ENCODE results near the gene LAMP5.

The LAMP5 gene

DNA sequence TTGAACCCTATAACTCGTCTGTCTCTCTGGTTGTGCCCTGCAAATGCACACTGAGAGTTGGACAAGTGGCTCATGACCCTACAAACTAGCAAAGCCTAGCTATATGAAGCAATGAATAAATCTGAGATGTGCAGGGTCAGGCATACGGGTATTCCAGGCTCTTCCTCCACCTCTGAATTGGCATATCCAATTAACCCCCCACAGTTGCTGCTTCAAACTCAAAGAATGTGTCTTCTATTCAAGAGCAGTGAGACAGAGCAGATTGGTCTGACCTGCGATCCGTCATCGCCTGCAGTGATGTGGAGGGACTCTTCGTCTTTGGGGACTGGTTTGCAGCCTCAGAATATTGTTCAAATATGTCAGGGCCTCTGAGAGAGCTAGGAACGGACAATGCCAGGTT, 59.8 kb downstream of the LAMP5 start:
- Histone ChIP-seq H3K79me1 (ENCODE audit: low read length) (no peaks in the 10 kb centered on the region), H3K4me3 (ENCODE audit: low read depth, low read length) (no peak overlapping the region), H2BK120ac (ENCODE audit: insufficient read depth, low read length, poor library complexity) (no peak overlapping the region), H3K9ac (ENCODE audit: low read length) (no peak overlapping the region), H3K27ac (ENCODE audit: low read depth, low read length) (no peak overlapping the region), H3K14ac (ENCODE audit: low read length) (no peak overlapping the region), H4K12ac (ENCODE audit: low read depth, low read length) (no peak overlapping the region), H2BK5ac (ENCODE audit: low read depth, low read length, poor library complexity) (no peak overlapping the region), H3K36me3 (ENCODE audit: control insufficient read depth in 1 of 2, insufficient read depth in 2 of 2, low read length in 2 of 2) (no peaks in the 10 kb centered on the region), H2AK5ac (ENCODE audit: low read length) (no peak overlapping the region), H3K9me3 (ENCODE audit: insufficient read depth, low read depth, low read length) (no peaks in the 10 kb centered on the region), H3K4ac (ENCODE audit: low read depth, low read length) (no peak overlapping the region), H2BK12ac (ENCODE audit: low read length) (no peak overlapping the region), H3K27me3 (ENCODE audit: insufficient read depth, low read length) (no peaks in the 10 kb centered on the region), H3K4me1 (ENCODE audit: control insufficient read depth in 1 of 2, insufficient read depth in 2 of 2, low read length in 2 of 2) (no peaks in the 10 kb centered on the region), H2AFZ (ENCODE audit: insufficient read depth, low read length, poor library complexity) (no peak overlapping the region), H3K4me2 (ENCODE audit: low read length) (no peak overlapping the region), H3K23ac (ENCODE audit: low read length) (no peak overlapping the region), H3K79me2 (ENCODE audit: control insufficient read depth, insufficient read depth, low read length, poor library complexity) (no peaks in the 10 kb centered on the region), H4K91ac (ENCODE audit: low read depth, low read length) (no peak overlapping the region), H4K8ac (ENCODE audit: low read depth, low read length) (no peak overlapping the region), H3K18ac (ENCODE audit: low read length) (no peak overlapping the region)
- no CpG with 5 or more reads among the region's 7 CpGs for WGBS (ENCODE audit: extremely low coverage, insufficient coverage, insufficient read length)
- no peak for DNase-seq

GRCh38 chr20:9574776-9575175, 60.4 kb downstream of the LAMP5 start:
- Histone ChIP-seq H2AFZ (ENCODE audit: insufficient read depth, low read length, poor library complexity) (no peak overlapping the region), H3K27ac (ENCODE audit: low read depth, low read length) (no peak overlapping the region), H2BK5ac (ENCODE audit: low read depth, low read length, poor library complexity) (no peak overlapping the region), H3K79me1 (ENCODE audit: low read length) (no peaks in the 10 kb centered on the region), H3K79me2 (ENCODE audit: control insufficient read depth, insufficient read depth, low read length, poor library complexity) (no peaks in the 10 kb centered on the region), H3K9ac (ENCODE audit: low read length) (no peak overlapping the region), H3K4me1 (ENCODE audit: control insufficient read depth in 1 of 2, insufficient read depth in 2 of 2, low read length in 2 of 2) (no peaks in the 10 kb centered on the region), H3K9me3 (ENCODE audit: insufficient read depth, low read depth, low read length) (no peaks in the 10 kb centered on the region), H3K23ac (ENCODE audit: low read length) (no peak overlapping the region), H3K18ac (ENCODE audit: low read length) (no peak overlapping the region), H4K8ac (ENCODE audit: low read depth, low read length) (no peak overlapping the region), H2BK12ac (ENCODE audit: low read length) (no peak overlapping the region), H4K12ac (ENCODE audit: low read depth, low read length) (no peak overlapping the region), H2AK5ac (ENCODE audit: low read length) (no peak overlapping the region), H3K4ac (ENCODE audit: low read depth, low read length) (no peak overlapping the region), H3K36me3 (ENCODE audit: control insufficient read depth in 1 of 2, insufficient read depth in 2 of 2, low read length in 2 of 2) (no peaks in the 10 kb centered on the region), H3K27me3 (ENCODE audit: insufficient read depth, low read length) (no peaks in the 10 kb centered on the region), H3K4me3 (ENCODE audit: low read depth, low read length) (no peak overlapping the region), H3K4me2 (ENCODE audit: low read length) (no peak overlapping the region), H4K91ac (ENCODE audit: low read depth, low read length) (no peak overlapping the region), H2BK120ac (ENCODE audit: insufficient read depth, low read length, poor library complexity) (no peak overlapping the region), H3K14ac (ENCODE audit: low read length) (no peak overlapping the region)
- no CpG with 5 or more reads among the region's 3 CpGs for WGBS (ENCODE audit: extremely low coverage, insufficient coverage, insufficient read length)
- no peak for DNase-seq

- Histone ChIP-seq H3K79me2 (ENCODE audit: control insufficient read depth, insufficient read depth, low read length, poor library complexity) (no peaks in the 10 kb centered on the region), H3K79me1 (ENCODE audit: low read length) (no peaks in the 10 kb centered on the region), H2BK5ac (ENCODE audit: low read depth, low read length, poor library complexity) (no peak overlapping the region), H3K4me3 (ENCODE audit: low read depth, low read length) (no peak overlapping the region), H3K4me1 (ENCODE audit: control insufficient read depth in 1 of 2, insufficient read depth in 2 of 2, low read length in 2 of 2) (no peaks in the 10 kb centered on the region), H3K9me3 (ENCODE audit: insufficient read depth, low read depth, low read length) (no peaks in the 10 kb centered on the region), H3K14ac (ENCODE audit: low read length) (no peak overlapping the region), H3K27ac (ENCODE audit: low read depth, low read length) (no peak overlapping the region), H3K4me2 (ENCODE audit: low read length) (no peak overlapping the region), H3K4ac (ENCODE audit: low read depth, low read length) (no peak overlapping the region), H3K9ac (ENCODE audit: low read length) (no peak overlapping the region), H3K23ac (ENCODE audit: low read length) (no peak overlapping the region), H3K18ac (ENCODE audit: low read length) (no peak overlapping the region), H4K8ac (ENCODE audit: low read depth, low read length) (no peak overlapping the region), H4K91ac (ENCODE audit: low read depth, low read length) (no peak overlapping the region), H2AK5ac (ENCODE audit: low read length) (no peak overlapping the region), H3K27me3 (ENCODE audit: insufficient read depth, low read length) (no peaks in the 10 kb centered on the region), H3K36me3 (ENCODE audit: control insufficient read depth in 1 of 2, insufficient read depth in 2 of 2, low read length in 2 of 2) (no peaks in the 10 kb centered on the region), H2BK120ac (ENCODE audit: insufficient read depth, low read length, poor library complexity) (no peak overlapping the region), H2AFZ (ENCODE audit: insufficient read depth, low read length, poor library complexity) (no peak overlapping the region), H2BK12ac (ENCODE audit: low read length) (no peak overlapping the region), H4K12ac (ENCODE audit: low read depth, low read length) (no peak overlapping the region)
- no CpG with 5 or more reads among the region's 1 CpG for WGBS (ENCODE audit: extremely low coverage, insufficient coverage, insufficient read length)
- no peak for DNase-seq
Observed at GRCh38 chr20:9575836-9576235, 61.4 kb downstream of the LAMP5 start.

DNA sequence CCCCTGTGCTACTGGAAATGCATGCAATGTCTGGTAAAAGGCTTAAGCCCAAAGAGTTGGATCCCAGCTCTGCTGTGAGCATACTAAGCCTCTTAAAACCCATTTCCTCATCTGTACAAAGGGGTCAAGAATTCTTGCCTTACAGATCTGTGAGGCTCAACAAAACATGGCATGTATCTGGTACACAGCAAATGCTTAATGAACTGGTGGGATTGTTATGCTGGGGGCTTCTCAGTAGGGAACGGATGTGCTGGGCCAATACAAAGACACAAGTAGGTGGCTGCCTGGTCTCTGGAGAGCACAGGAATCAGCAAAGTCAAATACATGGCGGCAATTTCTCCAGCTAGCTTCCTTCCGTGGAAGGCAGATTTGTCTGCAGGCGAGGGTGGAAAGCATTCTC, 62.3 kb downstream of the LAMP5 start:
- H3K9me3 ChIP-seq (ENCODE audit: insufficient read depth, low read depth, low read length) = no peaks in the 10 kb centered on the region
- no peaks in the 10 kb centered on the region for H3K4me1 ChIP-seq (ENCODE audit: control insufficient read depth in 1 of 2, insufficient read depth in 2 of 2, low read length in 2 of 2)
- no peak overlapping the region for H3K9ac ChIP-seq (ENCODE audit: low read length)
- H2BK12ac ChIP-seq (ENCODE audit: low read length) = no peak overlapping the region
- no peak overlapping the region for H4K8ac ChIP-seq (ENCODE audit: low read depth, low read length)
- H2AK5ac ChIP-seq (ENCODE audit: low read length) = no peak overlapping the region
- H3K14ac ChIP-seq (ENCODE audit: low read length) = no peak overlapping the region
- H4K12ac ChIP-seq (ENCODE audit: low read depth, low read length) = no peak overlapping the region
- no peak overlapping the region for H2BK5ac ChIP-seq (ENCODE audit: low read depth, low read length, poor library complexity)
- H3K4me2 ChIP-seq (ENCODE audit: low read length) = no peak overlapping the region
- no peak overlapping the region for H3K4ac ChIP-seq (ENCODE audit: low read depth, low read length)
- no peaks in the 10 kb centered on the region for H3K79me2 ChIP-seq (ENCODE audit: control insufficient read depth, insufficient read depth, low read length, poor library complexity)
- H3K27me3 ChIP-seq (ENCODE audit: insufficient read depth, low read length) = no peaks in the 10 kb centered on the region
- H3K18ac ChIP-seq (ENCODE audit: low read length) = no peak overlapping the region
- no peak overlapping the region for H3K4me3 ChIP-seq (ENCODE audit: low read depth, low read length)
- H2BK120ac ChIP-seq (ENCODE audit: insufficient read depth, low read length, poor library complexity) = no peak overlapping the region
- H3K36me3 ChIP-seq (ENCODE audit: control insufficient read depth in 1 of 2, insufficient read depth in 2 of 2, low read length in 2 of 2) = no peaks in the 10 kb centered on the region
- no peak overlapping the region for H2AFZ ChIP-seq (ENCODE audit: insufficient read depth, low read length, poor library complexity)
- H4K91ac ChIP-seq (ENCODE audit: low read depth, low read length) = no peak overlapping the region
- H3K23ac ChIP-seq (ENCODE audit: low read length) = no peak overlapping the region
- H3K79me1 ChIP-seq (ENCODE audit: low read length) = no peaks in the 10 kb centered on the region
- WGBS (ENCODE audit: extremely low coverage, insufficient coverage, insufficient read length) = no CpG with 5 or more reads among the region's 4 CpGs
- no peak overlapping the region for H3K27ac ChIP-seq (ENCODE audit: low read depth, low read length)
- no peak for DNase-seq

Data from trophoblast cell (in vitro differentiated cells and primary cell).